Upper lobe of left lung (tissue), 6 donors: Measurements from ENCODE around the gene KRT35. TPM values are rescaled to one million over a fixed set of nuclear protein-coding genes. Genes with fewer than 3 reads are reported as not detected.

Source experiments
- ATAC-seq, 2 donors: fragments of 200-7000 bp; cut with Tn5 transposase; one replicate each; pipeline ENCODE4 v1.9.1; 2022; ENCODE audit warnings: mild to moderate bottlenecking in 2 of 2, moderate library complexity in 2 of 2; ENCODE audit not compliant: low FRiP score in 2 of 2
- DNase-seq, 2 donors: peaks; one replicate each; pipeline ENCODE4 v3.0.0-alpha.2; 2019 to 2020
- H3K27ac ChIP-seq, 4 donors: fragments of 200-600 bp; sonication (generic); one replicate each; pipeline ENCODE4 v1.5.1; 2016 to 2019
- H3K27me3 ChIP-seq, 4 donors: fragments of 200-600 bp; sonication (generic); one replicate each; pipeline ENCODE4 v1.5.1; 2017 to 2019
- H3K36me3 ChIP-seq, 4 donors: fragments of 200-600 bp; sonication (generic); one replicate each; pipeline ENCODE4 v1.5.1; 2016 to 2019
- H3K4me1 ChIP-seq, 4 donors: fragments of 200-600 bp; sonication (generic); one replicate each; pipeline ENCODE4 v1.5.1; 2018 to 2019
- H3K4me3 ChIP-seq, 4 donors: fragments of 200-600 bp; sonication (generic); one replicate each; pipeline ENCODE4 v1.5.1; 2017 to 2019; ENCODE audit warnings: mild to moderate bottlenecking in 2 of 4, moderate library complexity in 1 of 4
- H3K9me3 ChIP-seq, 4 donors: fragments of 200-600 bp; sonication (generic); one replicate each; pipeline ENCODE4 v1.5.1; 2018 to 2019
- EP300 ChIP-seq, 4 donors: sonication (generic); formaldehyde crosslinking; IDR thresholded peaks; one replicate each; pipeline ENCODE4 v1.5.1; 2017; ENCODE audit warnings: antibody characterized with exemption in 4 of 4, control low read depth in 2 of 4
- POLR2A ChIP-seq, 4 donors: fragments of 450-650 bp; IDR thresholded peaks; one replicate each; pipeline ENCODE4 v1.5.1; 2016 to 2017; ENCODE audit warnings: antibody characterized with exemption in 4 of 4, mild to moderate bottlenecking in 2 of 4
- POLR2AphosphoS5 ChIP-seq, 2 donors: sonication (generic); formaldehyde crosslinking; IDR thresholded peaks; one replicate each; pipeline ENCODE4 v1.5.1; 2017; ENCODE audit warnings: antibody characterized with exemption in 2 of 2
- WGBS, 2 donors: methylation state at CpG; one replicate each; pipeline ENCODE4 v1.1.5; 2017 to 2018; 5-methylcytosine and 5-hydroxymethylcytosine counted together
- total RNA-seq, 6 donors: library from RNA; depleted of rRNA in 4 of 6; stranded (reverse); fragments of >200 nt in 4 of 6; gene quantifications; one replicate each; pipeline versions ENCODE4 v1.1.0 to v1.2.1, GENCODE V29; 2016 to 2021
- TF ChIP-seq, protein P1 (sequence below), 6 experiments: fragments of 450-650 bp in 4 of 6; fragments of 200-600 bp in 2 of 6; sonication (generic) in 2 of 6; IDR thresholded peaks; one replicate each; pipeline ENCODE4 v1.5.1; 2016 to 2019; ENCODE audit warnings: antibody characterized with exemption in 6 of 6
- donor health status: DM: no; HTN: no; CAD: no; lungs with moderate emphysema.
- donor health status: DM: no; HTN: yes; CAD: no; lungs with severe emphysema.

The KRT35 gene
- total RNA-seq, 6 donors from 2014 or later = not detected

DNA sequence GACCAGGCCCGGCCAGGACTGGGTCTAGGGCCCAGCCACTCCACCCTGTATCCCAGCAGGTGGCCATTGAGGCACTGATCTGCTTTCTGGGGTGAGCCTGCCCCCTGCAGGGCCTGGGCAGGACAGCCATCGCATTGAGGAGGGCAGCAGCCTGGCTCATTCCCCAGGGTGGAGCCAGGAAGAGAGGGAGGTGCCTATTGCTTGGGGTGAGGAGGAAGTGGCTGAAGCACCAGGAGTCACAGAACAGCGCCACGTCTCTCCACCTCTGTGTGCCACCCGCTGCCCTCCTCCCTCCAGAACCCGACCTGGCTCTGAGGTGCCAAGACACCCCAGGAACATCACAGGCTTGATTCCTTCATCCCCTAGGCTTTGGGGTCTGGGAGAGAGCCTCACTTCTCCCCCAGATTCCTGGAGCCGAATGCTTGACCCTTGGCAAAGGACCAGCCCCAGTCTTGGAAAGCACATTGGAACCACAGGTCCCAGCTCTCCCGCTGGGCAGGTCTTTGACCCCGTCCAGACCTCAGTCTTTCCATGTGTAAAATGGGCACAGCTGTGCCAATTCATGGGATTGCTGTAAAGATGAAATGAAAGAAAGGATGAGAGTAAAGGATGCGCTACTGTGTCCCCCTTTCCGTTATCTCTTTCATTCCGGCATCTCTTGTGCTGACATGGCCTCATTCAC is 16.0 kb upstream of the KRT35 start:
- Histone ChIP-seq H3K4me3 (no peak overlapping the region), H3K9me3 (no peaks in the 10 kb centered on the region), H3K4me1 (peaks cover 11 to 23% (median 16%) of the 10 kb centered on the region in 4 donors), H3K36me3 (no peaks in the 10 kb centered on the region), H3K27me3 (no peaks in the 10 kb centered on the region), H3K27ac (peak overlapping the region in 3 of 4 donors; percentile 79 to 84 (median 84))
- peak; percentile 89 to 95 for ATAC-seq
- 45 to 46% methylated on average over 11 to 12 of the region's 12 CpGs for WGBS, 2 donors
- TF ChIP-seq, protein P1, sequence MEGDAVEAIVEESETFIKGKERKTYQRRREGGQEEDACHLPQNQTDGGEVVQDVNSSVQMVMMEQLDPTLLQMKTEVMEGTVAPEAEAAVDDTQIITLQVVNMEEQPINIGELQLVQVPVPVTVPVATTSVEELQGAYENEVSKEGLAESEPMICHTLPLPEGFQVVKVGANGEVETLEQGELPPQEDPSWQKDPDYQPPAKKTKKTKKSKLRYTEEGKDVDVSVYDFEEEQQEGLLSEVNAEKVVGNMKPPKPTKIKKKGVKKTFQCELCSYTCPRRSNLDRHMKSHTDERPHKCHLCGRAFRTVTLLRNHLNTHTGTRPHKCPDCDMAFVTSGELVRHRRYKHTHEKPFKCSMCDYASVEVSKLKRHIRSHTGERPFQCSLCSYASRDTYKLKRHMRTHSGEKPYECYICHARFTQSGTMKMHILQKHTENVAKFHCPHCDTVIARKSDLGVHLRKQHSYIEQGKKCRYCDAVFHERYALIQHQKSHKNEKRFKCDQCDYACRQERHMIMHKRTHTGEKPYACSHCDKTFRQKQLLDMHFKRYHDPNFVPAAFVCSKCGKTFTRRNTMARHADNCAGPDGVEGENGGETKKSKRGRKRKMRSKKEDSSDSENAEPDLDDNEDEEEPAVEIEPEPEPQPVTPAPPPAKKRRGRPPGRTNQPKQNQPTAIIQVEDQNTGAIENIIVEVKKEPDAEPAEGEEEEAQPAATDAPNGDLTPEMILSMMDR (IDR thresholded peaks at IDR 0.05) = peak; percentile 46 to 94 (median 88)
- TF ChIP-seq EP300 (IDR thresholded peaks at IDR 0.05) (no peak), POLR2A (IDR thresholded peaks at IDR 0.05) (peak in 1 of 4 donors; percentile 71), POLR2AphosphoS5 (IDR thresholded peaks at IDR 0.05) (peak in 1 of 2 donors; percentile 47)
- DNase-seq = peak; percentile 90 to 94

DNA sequence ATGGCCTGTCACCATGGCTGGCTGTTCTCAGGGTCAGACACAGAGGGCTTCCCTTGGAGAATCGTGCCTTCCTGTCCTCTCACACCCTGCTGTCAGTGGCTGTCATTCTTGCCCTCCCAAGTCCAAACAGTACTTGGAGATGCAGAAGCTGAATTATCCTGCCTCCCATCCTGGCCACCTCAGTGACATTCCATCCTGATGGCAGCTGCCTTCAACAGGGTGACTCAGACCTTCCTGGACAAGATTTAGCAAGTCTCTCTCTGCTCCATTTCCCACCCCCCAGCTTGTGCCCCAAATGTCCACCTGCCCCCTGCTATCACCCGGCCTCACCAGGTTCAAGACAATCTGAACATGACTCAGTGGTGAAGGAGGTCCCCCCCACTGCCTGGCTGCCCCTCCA is 13.6 kb upstream of the KRT35 start:
- H3K4me1 ChIP-seq = peaks cover 11 to 23% (median 17%) of the 10 kb centered on the region in 4 donors
- DNase-seq = no peak
- H3K9me3 ChIP-seq = no peaks in the 10 kb centered on the region
- no peaks in the 10 kb centered on the region for H3K27me3 ChIP-seq
- WGBS, 2 donors = 58 to 60% methylated on average over 2 of the region's 2 CpGs
- no peaks in the 10 kb centered on the region for H3K36me3 ChIP-seq
- H3K4me3 ChIP-seq = no peak overlapping the region
- H3K27ac ChIP-seq = no peak overlapping the region
- ATAC-seq = no peak
- TF ChIP-seq POLR2AphosphoS5 (IDR thresholded peaks at IDR 0.05) = no peak
- TF ChIP-seq, protein P1 (IDR thresholded peaks at IDR 0.05) = no peak
- no peak for TF ChIP-seq POLR2A (IDR thresholded peaks at IDR 0.05)
- no peak for TF ChIP-seq EP300 (IDR thresholded peaks at IDR 0.05)

DNA sequence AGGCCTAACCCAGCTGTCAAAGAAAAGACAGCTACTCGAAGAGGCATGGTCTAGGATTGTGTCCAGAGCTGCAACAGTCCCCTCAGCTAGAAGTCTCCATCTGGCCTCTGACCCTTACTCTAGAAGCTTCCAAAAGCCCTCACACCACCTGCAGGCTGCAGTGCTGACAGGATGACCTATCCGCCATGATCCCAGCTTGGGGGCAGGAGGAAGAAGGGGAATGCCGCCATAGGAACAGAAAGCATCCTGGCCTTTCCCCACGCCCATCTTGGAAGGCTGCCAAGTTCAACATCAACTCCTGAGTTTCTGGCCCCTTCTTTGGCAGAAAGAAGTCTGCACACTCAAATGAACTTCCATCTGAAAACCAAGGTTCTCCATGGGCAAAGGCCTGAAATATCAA is 11.8 kb upstream of the KRT35 start:
- no peak overlapping the region for H3K4me3 ChIP-seq
- ATAC-seq (no peak), DNase-seq (no peak)
- WGBS, 2 donors = 37 to 51% methylated on average over 3 to 4 of the region's 4 CpGs
- H3K27ac ChIP-seq = peak overlapping the region in 2 of 4 donors; percentile 35 to 40
- H3K36me3 ChIP-seq = no peaks in the 10 kb centered on the region
- peaks cover 11 to 20% (median 14%) of the 10 kb centered on the region in 4 donors for H3K4me1 ChIP-seq
- TF ChIP-seq POLR2AphosphoS5 (IDR thresholded peaks at IDR 0.05) (no peak), EP300 (IDR thresholded peaks at IDR 0.05) (no peak), POLR2A (IDR thresholded peaks at IDR 0.05) (no peak)
- TF ChIP-seq, protein P1 (IDR thresholded peaks at IDR 0.05) = no peak
- H3K9me3 ChIP-seq = no peaks in the 10 kb centered on the region
- H3K27me3 ChIP-seq = no peaks in the 10 kb centered on the region

DNA sequence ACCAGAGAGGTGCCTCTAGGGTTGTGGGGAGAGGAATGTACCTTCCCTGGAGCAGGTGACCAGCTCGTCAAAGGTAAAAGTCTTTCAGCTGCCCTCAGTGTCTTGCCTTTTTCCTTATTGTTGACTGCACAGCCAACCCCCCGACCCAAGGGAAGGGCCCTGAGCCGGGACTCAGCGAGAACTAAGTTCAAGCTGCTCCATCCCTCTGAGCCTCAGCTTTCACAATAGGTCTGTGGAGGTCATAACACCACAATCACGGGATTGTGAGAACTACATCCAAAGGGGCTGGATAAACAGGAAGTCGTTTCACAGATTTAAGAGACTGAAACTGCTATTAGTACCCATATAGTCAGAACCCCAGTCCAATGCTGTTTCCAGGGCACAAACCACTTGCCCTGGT is 11.4 kb upstream of the KRT35 start:
- 47 to 59% methylated on average over 6 of the region's 6 CpGs for WGBS, 2 donors
- ATAC-seq (peak in 1 of 2 donors; percentile 30), DNase-seq (peak in 1 of 2 donors; percentile 36)
- no peaks in the 10 kb centered on the region for H3K27me3 ChIP-seq
- H3K36me3 ChIP-seq = no peaks in the 10 kb centered on the region
- no peaks in the 10 kb centered on the region for H3K9me3 ChIP-seq
- peaks cover 11 to 17% (median 12%) of the 10 kb centered on the region in 4 donors for H3K4me1 ChIP-seq
- no peak for TF ChIP-seq POLR2AphosphoS5 (IDR thresholded peaks at IDR 0.05)
- TF ChIP-seq POLR2A (IDR thresholded peaks at IDR 0.05) = no peak
- TF ChIP-seq EP300 (IDR thresholded peaks at IDR 0.05) = peak in 1 of 4 donors; percentile 65
- TF ChIP-seq, protein P1 (IDR thresholded peaks at IDR 0.05) = no peak
- H3K27ac ChIP-seq = peak overlapping the region in 2 of 4 donors; percentile 35 to 40
- no peak overlapping the region for H3K4me3 ChIP-seq
